Upper lobe of left lung (tissue), 4 donors: ENCODE data around the gene GADD45G.

ENCODE experiments used
- CTCF ChIP-seq, 6 experiments: fragments of 450-650 bp in 4 of 6; fragments of 200-600 bp in 2 of 6; sonication (generic) in 2 of 6; IDR thresholded peaks; one replicate each; pipeline ENCODE4 v1.5.1; 2016 to 2019; ENCODE audit warnings: antibody characterized with exemption in 6 of 6
- POLR2A ChIP-seq, 4 donors: fragments of 450-650 bp; IDR thresholded peaks; one replicate each; pipeline ENCODE4 v1.5.1; 2016 to 2017; ENCODE audit warnings: antibody characterized with exemption in 4 of 4, mild to moderate bottlenecking in 2 of 4

GRCh38 chr9:89601856-89602562, 2.8 kb upstream of the GADD45G start:
- TF ChIP-seq CTCF (IDR thresholded peaks at IDR 0.05): no peak
- TF ChIP-seq POLR2A (IDR thresholded peaks at IDR 0.05): no peak
